HL-60 (cell line): ENCODE measurements around the gene TMEM225B.

Source experiments
- POLR2AphosphoS5 ChIP-seq: IDR thresholded peaks from 2 replicates; pipeline ENCODE4 v1.6.1; 2012; ENCODE audit warnings: low read depth
- REST ChIP-seq: IDR thresholded peaks from 2 replicates; pipeline ENCODE4 v1.6.1; 2012; ENCODE audit warnings: low read depth; ENCODE audit not compliant: insufficient replicate concordance
- SPI1 ChIP-seq: IDR thresholded peaks from 2 replicates; pipeline ENCODE4 v1.6.1; 2012; ENCODE audit warnings: low read depth, mild to moderate bottlenecking, borderline replicate concordance
- TF ChIP-seq, protein P1 (sequence below): IDR thresholded peaks from one replicate; pipeline ENCODE4 v1.5.1; 2011; ENCODE audit warnings: low read length, control low read depth, inconsistent platforms; ENCODE audit not compliant: insufficient read depth

- TF ChIP-seq POLR2AphosphoS5 (no peak), SPI1 (no peak), REST (no peak)
- TF ChIP-seq, protein P1, sequence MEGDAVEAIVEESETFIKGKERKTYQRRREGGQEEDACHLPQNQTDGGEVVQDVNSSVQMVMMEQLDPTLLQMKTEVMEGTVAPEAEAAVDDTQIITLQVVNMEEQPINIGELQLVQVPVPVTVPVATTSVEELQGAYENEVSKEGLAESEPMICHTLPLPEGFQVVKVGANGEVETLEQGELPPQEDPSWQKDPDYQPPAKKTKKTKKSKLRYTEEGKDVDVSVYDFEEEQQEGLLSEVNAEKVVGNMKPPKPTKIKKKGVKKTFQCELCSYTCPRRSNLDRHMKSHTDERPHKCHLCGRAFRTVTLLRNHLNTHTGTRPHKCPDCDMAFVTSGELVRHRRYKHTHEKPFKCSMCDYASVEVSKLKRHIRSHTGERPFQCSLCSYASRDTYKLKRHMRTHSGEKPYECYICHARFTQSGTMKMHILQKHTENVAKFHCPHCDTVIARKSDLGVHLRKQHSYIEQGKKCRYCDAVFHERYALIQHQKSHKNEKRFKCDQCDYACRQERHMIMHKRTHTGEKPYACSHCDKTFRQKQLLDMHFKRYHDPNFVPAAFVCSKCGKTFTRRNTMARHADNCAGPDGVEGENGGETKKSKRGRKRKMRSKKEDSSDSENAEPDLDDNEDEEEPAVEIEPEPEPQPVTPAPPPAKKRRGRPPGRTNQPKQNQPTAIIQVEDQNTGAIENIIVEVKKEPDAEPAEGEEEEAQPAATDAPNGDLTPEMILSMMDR: no peak
Observed at GRCh38 chr7:99571768-99572167, 26.3 kb upstream of the TMEM225B start.
